ENCODE measurements around the gene CCDC187.
A peak's percentile ranks its signal among the peaks of the same experiment; 100 is the strongest.

The CCDC187 gene

DNA sequence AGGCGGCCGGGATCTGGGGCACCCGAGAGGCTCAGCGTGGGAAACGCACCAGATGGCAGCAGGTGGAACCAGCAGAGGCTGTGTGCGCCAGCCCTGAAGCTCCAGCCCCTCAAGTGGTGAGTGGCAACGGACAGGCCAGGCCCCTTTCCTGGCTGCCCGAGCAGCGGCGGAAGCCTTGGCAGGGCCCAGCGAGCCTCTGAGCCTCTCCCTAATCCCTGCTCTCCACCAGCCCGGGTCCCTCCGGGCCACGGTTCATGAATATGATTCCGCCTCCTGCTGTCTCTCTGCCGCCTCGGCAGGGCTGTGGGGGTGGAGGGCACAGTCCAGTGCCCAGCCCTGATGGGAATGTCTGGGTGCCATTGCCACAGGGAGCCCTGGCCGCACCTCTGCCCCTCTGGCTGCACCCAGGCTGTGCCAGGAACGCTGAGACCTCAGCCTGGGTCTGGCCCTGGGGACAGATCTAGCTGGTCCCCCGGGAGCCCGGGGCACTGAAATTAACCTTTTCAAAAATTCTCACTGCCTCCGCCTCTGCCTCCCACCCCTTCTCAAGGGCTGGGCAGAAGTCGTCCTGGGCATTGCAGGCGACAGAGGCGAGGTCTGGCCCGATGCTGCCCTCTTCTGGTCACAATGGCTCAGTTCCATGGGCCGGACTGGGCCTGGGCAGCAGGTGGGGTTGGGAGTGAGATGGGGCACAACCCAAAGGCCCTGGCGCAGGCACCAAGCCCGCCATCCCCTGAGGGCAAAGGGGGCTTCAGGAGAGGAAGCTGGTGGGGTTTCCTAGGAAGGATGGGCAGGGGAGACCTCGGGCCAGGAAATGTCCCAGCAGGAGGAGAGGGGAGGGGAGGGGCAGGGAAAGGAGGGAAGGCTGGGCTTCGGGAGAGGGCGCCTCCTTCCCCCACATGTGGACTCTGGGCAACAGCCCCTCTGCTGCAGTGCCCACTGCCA is 20.3 kb downstream of the CCDC187 start:
- peak; percentile 11 for DNase-seq (ENCODE audit: extremely low read depth, low read depth)
- TF ChIP-seq, protein P1, sequence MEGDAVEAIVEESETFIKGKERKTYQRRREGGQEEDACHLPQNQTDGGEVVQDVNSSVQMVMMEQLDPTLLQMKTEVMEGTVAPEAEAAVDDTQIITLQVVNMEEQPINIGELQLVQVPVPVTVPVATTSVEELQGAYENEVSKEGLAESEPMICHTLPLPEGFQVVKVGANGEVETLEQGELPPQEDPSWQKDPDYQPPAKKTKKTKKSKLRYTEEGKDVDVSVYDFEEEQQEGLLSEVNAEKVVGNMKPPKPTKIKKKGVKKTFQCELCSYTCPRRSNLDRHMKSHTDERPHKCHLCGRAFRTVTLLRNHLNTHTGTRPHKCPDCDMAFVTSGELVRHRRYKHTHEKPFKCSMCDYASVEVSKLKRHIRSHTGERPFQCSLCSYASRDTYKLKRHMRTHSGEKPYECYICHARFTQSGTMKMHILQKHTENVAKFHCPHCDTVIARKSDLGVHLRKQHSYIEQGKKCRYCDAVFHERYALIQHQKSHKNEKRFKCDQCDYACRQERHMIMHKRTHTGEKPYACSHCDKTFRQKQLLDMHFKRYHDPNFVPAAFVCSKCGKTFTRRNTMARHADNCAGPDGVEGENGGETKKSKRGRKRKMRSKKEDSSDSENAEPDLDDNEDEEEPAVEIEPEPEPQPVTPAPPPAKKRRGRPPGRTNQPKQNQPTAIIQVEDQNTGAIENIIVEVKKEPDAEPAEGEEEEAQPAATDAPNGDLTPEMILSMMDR (IDR thresholded peaks at IDR 0.05; ENCODE audit: low read depth, low read length, missing control alignments) = peak; percentile 82
- no peak overlapping the region for H3K4me3 ChIP-seq (replicated peaks; ENCODE audit: low read depth, low read length)

DNA sequence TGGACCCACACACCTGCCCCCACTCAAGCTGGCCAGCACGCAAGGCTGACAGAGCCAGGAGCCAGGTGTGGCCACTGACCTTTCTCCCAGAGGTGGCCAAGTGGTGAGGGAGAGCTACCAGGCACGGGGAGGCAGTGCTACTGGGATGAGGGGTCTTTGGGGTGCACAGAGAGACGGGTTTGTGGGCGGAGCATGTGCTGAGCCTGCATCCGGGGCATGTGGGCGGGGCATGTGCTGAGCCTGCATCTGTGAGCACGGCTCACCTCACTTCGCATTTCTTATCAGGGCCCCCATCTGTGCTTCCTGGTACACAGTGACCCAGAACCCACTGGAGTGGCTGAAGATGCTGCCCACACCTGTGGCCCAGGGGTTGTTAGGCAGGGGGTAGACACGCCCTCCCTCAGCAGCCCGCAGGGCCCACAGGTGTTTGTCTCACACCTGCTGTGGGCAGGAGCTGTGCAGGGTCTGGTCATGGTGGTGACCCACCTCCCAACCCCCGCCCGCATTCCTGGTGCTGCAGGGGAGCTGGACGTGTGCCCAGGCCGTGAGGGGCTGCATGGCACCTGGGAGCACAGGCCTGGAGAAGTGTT is 21.5 kb downstream of the CCDC187 start:
- TF ChIP-seq, protein P1 (IDR thresholded peaks at IDR 0.05; ENCODE audit: low read depth, low read length, missing control alignments) = no peak
- no peak overlapping the region for H3K4me3 ChIP-seq (replicated peaks; ENCODE audit: low read depth, low read length)
- no peak for DNase-seq (ENCODE audit: extremely low read depth, low read depth)

DNA sequence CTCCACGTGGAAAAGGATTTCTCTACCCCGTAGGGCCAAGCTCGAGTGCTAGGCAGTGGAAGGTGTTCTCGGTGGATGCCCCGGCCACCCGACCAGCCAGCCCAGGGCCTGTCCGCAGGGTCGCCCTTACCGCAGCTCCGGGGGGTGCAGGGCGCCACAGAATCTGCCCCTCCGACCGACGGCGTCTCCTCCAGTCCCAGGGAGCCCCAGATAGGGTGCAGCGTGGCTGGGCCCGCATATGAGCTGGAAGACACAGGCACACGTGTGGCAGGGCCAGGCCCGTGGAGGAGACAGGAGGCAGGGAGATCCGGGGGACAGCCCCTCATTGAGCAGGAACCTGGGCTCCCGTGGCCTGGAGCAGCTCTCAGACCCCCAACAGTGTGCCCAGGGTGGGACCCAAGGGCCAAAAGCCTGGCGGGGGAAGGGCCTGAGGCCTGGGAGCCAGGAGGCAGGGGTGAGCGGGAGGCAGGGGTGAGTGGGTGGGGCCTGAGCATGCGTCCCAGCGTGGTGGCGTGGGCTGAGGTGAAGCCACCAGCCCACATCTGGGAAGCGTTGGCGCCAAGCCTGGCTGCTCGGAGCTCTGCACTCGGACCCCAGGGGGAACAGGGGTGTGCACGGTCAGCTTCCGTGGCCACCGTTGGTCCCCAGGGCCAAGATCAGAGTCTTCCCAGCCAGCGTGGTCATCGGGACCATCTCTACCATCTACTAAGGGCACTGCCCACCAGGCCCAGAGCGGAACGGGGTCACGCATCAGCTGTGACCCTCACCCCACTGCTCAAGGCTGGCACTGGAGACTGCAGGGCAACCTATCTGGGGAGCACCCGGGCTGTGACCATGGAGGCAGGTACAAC is 22.2 kb downstream of the CCDC187 start:
- TF ChIP-seq, protein P1 (IDR thresholded peaks at IDR 0.05; ENCODE audit: low read depth, low read length, missing control alignments) = no peak
- no peak overlapping the region for H3K4me3 ChIP-seq (replicated peaks; ENCODE audit: low read depth, low read length)
- DNase-seq (ENCODE audit: extremely low read depth, low read depth) = no peak

DNA sequence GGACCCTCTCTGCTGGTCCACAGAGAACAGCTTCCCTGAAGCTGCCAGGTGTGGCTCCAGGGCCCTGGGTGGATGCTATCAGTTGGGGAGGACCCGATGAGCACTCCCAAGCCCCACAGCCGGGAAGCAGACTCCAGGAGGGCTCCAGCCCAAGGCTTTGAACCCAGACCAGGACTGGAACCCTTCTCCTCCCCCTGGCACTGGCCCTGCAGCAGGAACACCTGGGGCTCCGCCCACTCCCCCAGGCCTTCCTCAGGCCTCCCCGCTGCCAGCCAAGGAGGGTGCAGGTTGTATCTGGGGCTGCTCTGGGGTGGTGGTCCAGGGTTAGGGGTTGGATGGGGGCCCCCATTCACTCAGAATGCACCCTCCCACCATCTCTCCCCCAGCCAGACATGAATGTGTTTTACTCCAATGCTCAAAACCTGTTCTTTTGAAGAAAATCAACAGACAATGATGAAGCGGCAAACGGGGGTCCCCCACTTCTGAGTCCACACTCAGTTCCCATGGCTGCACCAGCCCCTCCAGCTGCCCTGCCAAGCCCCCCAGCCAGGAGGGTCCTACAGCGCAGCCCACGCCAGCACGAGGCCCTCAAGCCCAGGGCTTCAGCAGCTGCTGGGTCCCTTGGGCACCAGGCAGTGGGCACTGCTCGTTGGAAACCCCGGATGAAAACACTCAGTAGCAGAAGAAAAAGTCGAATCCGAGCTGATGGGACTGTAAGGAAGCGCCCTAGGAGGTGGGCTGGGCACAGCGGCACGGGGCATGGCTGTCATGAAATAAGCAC is 23.2 kb downstream of the CCDC187 start:
- no peak overlapping the region for H3K4me3 ChIP-seq (replicated peaks; ENCODE audit: low read depth, low read length)
- TF ChIP-seq, protein P1 (IDR thresholded peaks at IDR 0.05; ENCODE audit: low read depth, low read length, missing control alignments) = no peak
- DNase-seq (ENCODE audit: extremely low read depth, low read depth) = no peak

DNA sequence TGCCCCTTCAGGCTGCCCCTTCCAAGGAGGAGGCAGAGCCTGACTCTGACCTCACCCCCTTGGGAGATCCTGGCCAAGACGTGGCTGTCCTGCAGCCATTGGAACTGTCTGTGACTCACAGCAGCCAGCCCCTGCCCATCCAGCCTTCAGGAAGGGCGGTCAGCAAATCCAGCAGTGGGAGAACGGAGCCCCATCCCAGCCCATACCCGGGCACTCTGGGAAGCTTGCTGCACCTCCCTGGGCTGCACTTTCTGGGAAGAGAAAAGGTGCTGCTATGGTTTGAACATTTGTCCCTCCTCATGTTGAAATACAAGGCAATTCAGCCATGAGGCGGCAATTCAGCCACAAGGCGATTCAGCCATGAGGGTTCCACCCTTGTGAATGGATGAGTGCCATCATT is 24.4 kb downstream of the CCDC187 start:
- no peak for DNase-seq (ENCODE audit: extremely low read depth, low read depth)
- no peak overlapping the region for H3K4me3 ChIP-seq (replicated peaks; ENCODE audit: low read depth, low read length)
- TF ChIP-seq, protein P1 (IDR thresholded peaks at IDR 0.05; ENCODE audit: low read depth, low read length, missing control alignments) = no peak

DNA sequence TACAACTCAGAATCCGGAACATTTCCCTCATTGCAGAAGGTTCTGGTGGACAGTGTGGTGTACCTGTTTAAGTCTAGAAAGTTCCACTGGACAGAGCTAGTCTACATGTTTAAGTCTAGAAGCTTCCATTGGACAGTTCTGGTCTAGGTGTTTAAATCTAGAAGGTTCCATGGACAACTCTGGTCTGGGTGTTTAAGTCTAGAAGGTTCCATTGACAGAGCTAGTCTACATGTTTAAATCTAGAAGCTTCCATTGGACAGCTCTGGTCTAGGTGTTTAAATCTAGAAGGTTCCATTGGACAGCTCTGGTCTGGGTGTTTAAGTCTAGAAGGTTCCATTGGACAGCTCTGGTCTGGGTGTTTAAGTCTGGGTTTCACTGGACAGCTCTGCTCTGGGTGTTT is 25.0 kb downstream of the CCDC187 start:
- TF ChIP-seq, protein P1 (IDR thresholded peaks at IDR 0.05; ENCODE audit: low read depth, low read length, missing control alignments) = no peak

More for the DNA sequence above, 25.0 kb downstream of the CCDC187 start:
- H3K4me3 ChIP-seq (replicated peaks; ENCODE audit: low read depth, low read length) = no peak overlapping the region
- DNase-seq (ENCODE audit: extremely low read depth, low read depth) = no peak

Data from HFF-Myc (cell line).